IMR-90 (cell line): ENCODE results near the gene CCNI. TPM values are rescaled to one million over a fixed set of nuclear protein-coding genes. Genes with fewer than 3 reads are reported as not detected.
A peak's percentile ranks its signal among the peaks of the same experiment; 100 is the strongest.

ENCODE experiments used
- ATAC-seq: fragments of 200-7000 bp; cut with Tn5 transposase; 2 replicates; pipeline ENCODE4 v1.9.1; 2020; ENCODE audit warnings: low read depth, mild to moderate bottlenecking, moderate library complexity
- BruUV-seq: library from RNA; stranded (reverse); fragments of 400-500 nt; replicated peaks from 2 replicates; lab custom pipeline; 2021; lab: Mats Ljungman, UMichigan
- CTCF ChIA-PET: fragments of 300-600 bp; formaldehyde crosslinking; extraction: SDS; loops from one replicate; lab custom pipeline; 2021; ENCODE audit warnings: antibody characterized with exemption; lab: Yijun Ruan, JAX
- POLR2A ChIA-PET: fragments of 300-600 bp; sonication (Branson Sonifier 250); formaldehyde crosslinking; loops from one replicate; lab custom pipeline; 2022; ENCODE audit warnings: antibody characterized with exemption; ENCODE audit not compliant: unreplicated experiment; lab: Charles Lee
- DNase-seq: peaks from one replicate; pipeline ENCODE4 v3.0.0; 2013
- H2AFZ ChIP-seq: replicated peaks from 2 replicates; pipeline ENCODE3; 2013; ENCODE audit warnings: low read length, mild to moderate bottlenecking; ENCODE audit not compliant: poor library complexity
- H2AK5ac ChIP-seq: 2 replicates; pipeline ENCODE4 v1.6.1; 2013; ENCODE audit warnings: low read depth, low read length, inconsistent platforms
- H2AK9ac ChIP-seq: replicated peaks from 2 replicates; pipeline ENCODE3; 2013; ENCODE audit warnings: mild to moderate bottlenecking, low read depth, low read length, moderate library complexity; ENCODE audit not compliant: poor library complexity
- H2BK120ac ChIP-seq: 2 replicates; pipeline ENCODE4 v1.6.1; 2013; ENCODE audit warnings: low read depth, low read length, inconsistent platforms
- H2BK15ac ChIP-seq: 3 replicates; pipeline ENCODE4 v1.6.1; 2013; ENCODE audit warnings: low read depth, low read length, inconsistent platforms
- H2BK20ac ChIP-seq: 2 replicates; pipeline ENCODE4 v1.6.1; 2013; ENCODE audit warnings: low read depth, mild to moderate bottlenecking, inconsistent platforms, low read length, moderate library complexity
- H2BK5ac ChIP-seq: 2 replicates; pipeline ENCODE4 v1.6.1; 2013; ENCODE audit warnings: mild to moderate bottlenecking, low read depth, low read length, inconsistent platforms; ENCODE audit not compliant: poor library complexity, severe bottlenecking
- H3K14ac ChIP-seq: replicated peaks from 2 replicates; pipeline ENCODE4 v1.6.1; 2013; ENCODE audit warnings: low read depth, low read length, inconsistent platforms
- H3K18ac ChIP-seq: 2 replicates; pipeline ENCODE4 v1.6.1; 2013; ENCODE audit warnings: low read depth, low read length, control low read depth
- H3K23ac ChIP-seq: 2 replicates; pipeline ENCODE4 v1.6.1; 2013; ENCODE audit warnings: low read depth, low read length, inconsistent platforms
- H3K27ac ChIP-seq: 2 replicates; pipeline ENCODE4 v1.5.1; 2013; ENCODE audit warnings: mild to moderate bottlenecking, control low read depth, low read length; ENCODE audit not compliant: insufficient read depth
- H3K27me3 ChIP-seq: 2 replicates; pipeline ENCODE4 v1.6.1; 2013; ENCODE audit warnings: low read length; ENCODE audit not compliant: control insufficient read depth, insufficient read depth
- H3K36me3 ChIP-seq: 2 replicates; pipeline ENCODE4 v1.6.1; 2013; ENCODE audit warnings: low read length, mixed read lengths; ENCODE audit not compliant: control insufficient read depth, insufficient read depth
- H3K4ac ChIP-seq: 2 replicates; pipeline ENCODE4 v1.6.1; 2013; ENCODE audit warnings: low read depth, low read length, inconsistent platforms
- H3K4me1 ChIP-seq: 2 replicates; pipeline ENCODE4 v1.6.1; 2013; ENCODE audit warnings: low read length, mixed read lengths; ENCODE audit not compliant: control insufficient read depth, insufficient read depth
- H3K4me2 ChIP-seq: 2 replicates; pipeline ENCODE4 v1.6.1; 2013; ENCODE audit warnings: low read depth, mild to moderate bottlenecking, control low read depth, low read length, moderate library complexity
- H3K4me3 ChIP-seq: 2 replicates; pipeline ENCODE4 v1.5.1; 2013; ENCODE audit warnings: low read depth, mild to moderate bottlenecking, control low read depth, low read length, moderate library complexity; ENCODE audit not compliant: insufficient read depth
- H3K56ac ChIP-seq: 2 replicates; pipeline ENCODE4 v1.6.1; 2013; ENCODE audit warnings: low read length, inconsistent platforms; ENCODE audit not compliant: insufficient read depth; ENCODE audit errors: extremely low read depth
- H3K79me1 ChIP-seq, 2 experiments: 2 replicates each; pipeline ENCODE4 v1.6.1; 2013; ENCODE audit warnings: low read length in 2 of 2, inconsistent platforms in 1 of 2, low read depth in 1 of 2
- H3K9ac ChIP-seq: 2 replicates; pipeline ENCODE4 v1.6.1; 2013; ENCODE audit warnings: low read depth, low read length, control low read depth
- H3K9me1 ChIP-seq: 2 replicates; pipeline ENCODE4 v1.6.1; 2013; ENCODE audit warnings: low read length, inconsistent platforms; ENCODE audit not compliant: insufficient read depth
- H3K9me3 ChIP-seq: 2 replicates; pipeline ENCODE4 v1.6.1; 2013; ENCODE audit warnings: low read length; ENCODE audit not compliant: control insufficient read depth, insufficient read depth
- H4K20me1 ChIP-seq: 2 replicates; pipeline ENCODE4 v1.6.1; 2013; ENCODE audit warnings: low read length, inconsistent platforms; ENCODE audit not compliant: insufficient read depth
- H4K5ac ChIP-seq: 2 replicates; pipeline ENCODE4 v1.6.1; 2013; ENCODE audit warnings: mild to moderate bottlenecking, low read depth, low read length, control low read depth
- H4K8ac ChIP-seq, 2 experiments: 2 replicates each; pipeline ENCODE4 v1.6.1; 2013; ENCODE audit warnings: low read depth in 2 of 2, low read length in 2 of 2, control low read depth in 1 of 2, inconsistent platforms in 1 of 2
- H4K91ac ChIP-seq: 2 replicates; pipeline ENCODE4 v1.6.1; 2013; ENCODE audit warnings: low read depth, low read length, inconsistent platforms; ENCODE audit not compliant: insufficient read depth
- CEBPB ChIP-seq: IDR thresholded peaks from 2 replicates; pipeline ENCODE4 v1.6.1; 2012; ENCODE audit warnings: low read depth, low read length, improper control_type of control experiment
- FOS ChIP-seq: fragments of 150-350 bp; IDR thresholded peaks from 2 replicates; pipeline ENCODE4 v1.6.1; 2016; ENCODE audit warnings: low read depth, low read length
- MAFK ChIP-seq: IDR thresholded peaks from 2 replicates; pipeline ENCODE4 v1.6.1; 2012; ENCODE audit warnings: low read depth, low read length, improper control_type of control experiment
- MXI1 ChIP-seq: IDR thresholded peaks from 2 replicates; pipeline ENCODE4 v1.6.1; 2012; ENCODE audit warnings: low read depth, mild to moderate bottlenecking, low read length, moderate library complexity, borderline replicate concordance
- POLR2A ChIP-seq: IDR thresholded peaks from 2 replicates; pipeline ENCODE4 v1.6.1; 2012; ENCODE audit warnings: mild to moderate bottlenecking, low read depth, low read length
- SMC3 ChIP-seq: fragments of 150-350 bp; IDR thresholded peaks from 2 replicates; pipeline ENCODE4 v1.6.1; 2016; ENCODE audit warnings: low read depth, mild to moderate bottlenecking, antibody characterized with exemption, low read length, moderate library complexity
- USF2 ChIP-seq: fragments of 150-350 bp; IDR thresholded peaks from 2 replicates; pipeline ENCODE4 v1.6.1; 2017; ENCODE audit warnings: mild to moderate bottlenecking, antibody characterized with exemption, low read length, low read depth
- WGBS, 2 experiments: methylation state at CpG; one replicate each; pipeline versions ENCODE4 v1.1.5 to v1.1.7; 2013; ENCODE audit warnings: missing lambda C conversion rate in 2 of 2; ENCODE audit not compliant: insufficient read length in 1 of 2; ENCODE audit errors: extremely low coverage in 2 of 2; 5-methylcytosine and 5-hydroxymethylcytosine counted together
- dilution Hi-C: fragments of 300-500 bp; cut with HindIII; formaldehyde crosslinking; loops from one replicate; pipeline ENCODE4 v1.14.3; 2018; ENCODE audit warnings: low sequenced_read_pairs; ENCODE audit not compliant: unreplicated experiment
- in situ Hi-C: fragments of 300-500 bp; cut with MboI; formaldehyde crosslinking; loops from 3 replicates; pipeline ENCODE4 v1.14.3; 2019; ENCODE audit warnings: low sequenced_read_pairs, inconsistent platforms, mixed read lengths
- intact Hi-C: fragments of 100-400 bp; cut with micrococcal nuclease; formaldehyde crosslinking; loops from 2 replicates; pipeline ENCODE4 v1.10.0; 2022
- polyA plus RNA-seq, 3 experiments: library from polyadenylated mRNA; depleted of rRNA; stranded (reverse); fragments of >200 nt; gene quantifications; 2 replicates each; pipeline ENCODE4 v1.2.3, GENCODE V29; 2012; ENCODE audit warnings: low replicate concordance in 1 of 3
- total RNA-seq: library from RNA; depleted of rRNA; stranded (reverse); fragments of >200 nt; gene quantifications from 2 replicates; pipeline ENCODE4 v1.2.3, GENCODE V29; 2012

CCNI gene
- total and polyA plus RNA-seq, 2 of the 4 experiments (the other 2 are of a cell fraction): 70.1 to 100 TPM

DNA sequence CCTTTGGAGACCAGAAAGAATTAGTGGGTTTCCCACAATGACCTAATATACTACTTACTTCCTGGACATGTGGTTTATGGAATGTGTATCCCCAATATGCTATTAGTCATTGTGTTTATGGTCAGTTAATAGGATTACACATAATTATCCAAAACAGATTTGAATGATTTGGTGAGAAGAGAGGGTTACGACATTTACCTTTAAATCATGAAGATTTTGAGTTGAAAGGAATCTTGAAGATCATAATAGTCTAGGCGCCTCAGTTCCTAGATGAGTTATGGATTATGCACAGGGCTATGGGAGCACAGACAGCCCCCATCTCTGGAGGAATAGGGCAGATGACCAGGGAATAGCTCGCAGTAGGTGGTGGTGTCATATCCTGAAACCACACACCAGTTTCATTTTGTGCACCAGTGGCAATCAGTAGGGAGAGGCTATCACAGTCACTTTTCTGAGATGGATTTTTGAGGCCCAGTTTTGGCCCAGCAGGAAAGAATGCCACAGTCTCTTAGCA, 64.9 kb downstream of the CCNI start:
- TF ChIP-seq MXI1 (no peak), MAFK (no peak), POLR2A (no peak), USF2 (no peak), CEBPB (peak; percentile 53), SMC3 (no peak), FOS (peak; percentile 58)
- CTCF ChIA-PET: interaction anchor here (0.7 to 1.8 kb wide), 2 partner anchors 21 to 38 kb away, joined by 3 to 5 read pairs; no protein-coding TSS in a partner anchor
- peak; percentile 40 for ATAC-seq

More for the DNA sequence above, 64.9 kb downstream of the CCNI start:
- Histone ChIP-seq H3K56ac (peak overlapping the region; percentile 44; the same call in 1 of the 2 replicates), H3K79me1 (peaks cover 33 to 77% of the 10 kb centered on the region in 2 experiments), H3K4ac (peak overlapping the region; percentile 74), H4K20me1 (peaks cover 23% of the 10 kb centered on the region), H3K27ac (peak overlapping the region; percentile 80), H4K5ac (peak overlapping the region; percentile 38), H2AK9ac (no peak overlapping the region), H4K91ac (peak overlapping the region; percentile 50; the same call in 1 of the 2 replicates), H2AK5ac (peak overlapping the region; percentile 68), H2BK5ac (peak overlapping the region; percentile 69), H3K9me3 (no peaks in the 10 kb centered on the region), H3K9me1 (peaks cover 26% of the 10 kb centered on the region), H3K18ac (peak overlapping the region; percentile 72), H3K36me3 (peaks cover 40% of the 10 kb centered on the region), H2BK20ac (peak overlapping the region; percentile 12), H3K4me1 (peaks cover 27% of the 10 kb centered on the region), H2BK15ac (peak overlapping the region; percentile 12; the same call in 1 of the 3 replicates), H2BK120ac (peak overlapping the region; percentile 62; the same call in 1 of the 2 replicates), H2AFZ (peak overlapping the region; percentile 9), H3K4me2 (peak overlapping the region; percentile 67), H3K27me3 (no peaks in the 10 kb centered on the region), H3K23ac (peak overlapping the region; percentile 63; the same call in 1 of the 2 replicates), H3K4me3 (no peak overlapping the region), H4K8ac (peak overlapping the region; percentile 17 to 77; a peak in 2 of 4 replicates), H3K9ac (peak overlapping the region; percentile 56), H3K14ac (peak overlapping the region; percentile 77)
- dilution Hi-C loops: no loop called here
- DNase-seq: peak; percentile 86
- BruUV-seq: no TSS peak
- intact Hi-C loops: no loop called here
- in situ Hi-C loops: no loop called here
- POLR2A ChIA-PET: no interaction called here
- WGBS, 2 experiments: 20% methylated on average over 1 of the region's 3 CpGs; no CpG with 5 or more reads in 1 of the 2 experiments
